GM19239 (cell line): ENCODE measurements around the gene CAND2.
A peak's percentile ranks its signal among the peaks of the same experiment; 100 is the strongest.
"Not testable (repeated sequence)": the region's sequence is repeated elsewhere in the genome, so short reads cannot be mapped to it uniquely, and the experiment has no call there.

Experiments used
- DNase-seq: peaks from one replicate; pipeline ENCODE4 v3.0.0; 2011; ENCODE audit warnings: low spot score; ENCODE audit not compliant: insufficient read length
- FAIRE-seq: peaks from 2 replicates; lab custom pipeline; 2011; peaks lifted over from hg19 to GRCh38; lab: Jason Lieb, UNC

Gene CAND2

GRCh38 chr3:12824299-12824698 lies 27.8 kb downstream of the CAND2 start:
- FAIRE-seq (no peak), DNase-seq (no peak)

- DNase-seq: no peak
- no peak for FAIRE-seq
These were observed 28.7 kb downstream of the CAND2 start for GRCh38 chr3:12825156-12825555.

- FAIRE-seq: no peak
- no peak for DNase-seq
These were observed 32.3 kb downstream of the CAND2 start for GRCh38 chr3:12828751-12829150.

- DNase-seq: no peak
- no peak for FAIRE-seq
These were observed 32.9 kb downstream of the CAND2 start for GRCh38 chr3:12829404-12829803.

- FAIRE-seq: no peak
These were observed 33.7 kb downstream of the CAND2 start for GRCh38 chr3:12829886-12830784.

GRCh38 chr3:12830785-12831156 lies 34.3 kb downstream of the CAND2 start:
- FAIRE-seq (no peak), DNase-seq (no peak)

More at GRCh38 chr3:12829886-12830784, 33.7 kb downstream of the CAND2 start:
- no peak for DNase-seq

- FAIRE-seq (no peak), DNase-seq (no peak)
These were observed 34.9 kb downstream of the CAND2 start for GRCh38 chr3:12831301-12831866.

- FAIRE-seq (no peak), DNase-seq (no peak)
These were observed 36.1 kb downstream of the CAND2 start for GRCh38 chr3:12832350-12833221.

GRCh38 chr3:12833222-12834161 lies 37.0 kb downstream of the CAND2 start:
- DNase-seq: no peak
- FAIRE-seq: no peak

GRCh38 chr3:12835052-12835665 lies 38.7 kb downstream of the CAND2 start:
- DNase-seq (no peak), FAIRE-seq (no peak)

GRCh38 chr3:12837295-12837986 lies 41.0 kb downstream of the CAND2 start:
- FAIRE-seq (no peak), DNase-seq (no peak)

- FAIRE-seq (no peak), DNase-seq (no peak)
These were observed 41.9 kb downstream of the CAND2 start for GRCh38 chr3:12838179-12838965.

GRCh38 chr3:12839156-12839946 lies 42.9 kb downstream of the CAND2 start:
- FAIRE-seq (no peak), DNase-seq (no peak)

- not testable (repeated sequence) for FAIRE-seq, DNase-seq
These were observed 43.7 kb downstream of the CAND2 start for GRCh38 chr3:12840148-12840547.

GRCh38 chr3:12840591-12841148 lies 44.2 kb downstream of the CAND2 start:
- FAIRE-seq (no peak), DNase-seq (peak; percentile 16)

- DNase-seq: peak; percentile 74
- peak; percentile 78 for FAIRE-seq
These were observed 44.9 kb downstream of the CAND2 start, which contains the start of gene RPL32 for GRCh38 chr3:12841149-12841969. Gene RPL32, minus strand, starts transcription at chr3:12841565. Its CDS starts 1,328 bp downstream, at chr3:12840237.
